Neutrophil (primary cell): ENCODE results near the gene APBA3.

Experiments
- H3K27ac ChIP-seq: fragments of 200-600 bp; sonication (generic); 2 replicates; pipeline ENCODE4 v1.5.1; 2016; ENCODE audit warnings: mild to moderate bottlenecking, moderate library complexity
- H3K27me3 ChIP-seq: fragments of 200-600 bp; sonication (generic); 2 replicates; pipeline ENCODE4 v1.6.0; 2016; ENCODE audit warnings: mild to moderate bottlenecking
- H3K36me3 ChIP-seq: fragments of 200-600 bp; sonication (generic); 2 replicates; pipeline ENCODE4 v1.5.1; 2017
- H3K4me1 ChIP-seq, 2 experiments: fragments of 200-600 bp in 1 of 2; sonication (generic) in 1 of 2; 1 replicate in 1 of 2; 2 replicates in 1 of 2; pipeline versions ENCODE4 v1.5.1 to v1.6.1; 2013 to 2016; ENCODE audit warnings: low read depth in 1 of 2, low read length in 1 of 2, mild to moderate bottlenecking in 1 of 2, moderate library complexity in 1 of 2; ENCODE audit not compliant: control insufficient read depth in 1 of 2, insufficient read depth in 1 of 2
- H3K4me3 ChIP-seq, 2 experiments: fragments of 200-600 bp in 1 of 2; sonication (generic) in 1 of 2; 1 replicate in 1 of 2; 2 replicates in 1 of 2; pipeline ENCODE4 v1.5.1; 2013 to 2016; ENCODE audit warnings: low read depth in 1 of 2, low read length in 1 of 2, mild to moderate bottlenecking in 1 of 2, moderate library complexity in 1 of 2
- H3K9me3 ChIP-seq: fragments of 200-600 bp; sonication (generic); 2 replicates; pipeline ENCODE4 v1.5.1; 2016
- TF ChIP-seq, protein P1 (sequence below): fragments of 200-600 bp; sonication (generic); IDR thresholded peaks from 2 replicates; pipeline ENCODE4 v1.5.1; 2016; ENCODE audit warnings: antibody characterized with exemption

Gene APBA3

DNA sequence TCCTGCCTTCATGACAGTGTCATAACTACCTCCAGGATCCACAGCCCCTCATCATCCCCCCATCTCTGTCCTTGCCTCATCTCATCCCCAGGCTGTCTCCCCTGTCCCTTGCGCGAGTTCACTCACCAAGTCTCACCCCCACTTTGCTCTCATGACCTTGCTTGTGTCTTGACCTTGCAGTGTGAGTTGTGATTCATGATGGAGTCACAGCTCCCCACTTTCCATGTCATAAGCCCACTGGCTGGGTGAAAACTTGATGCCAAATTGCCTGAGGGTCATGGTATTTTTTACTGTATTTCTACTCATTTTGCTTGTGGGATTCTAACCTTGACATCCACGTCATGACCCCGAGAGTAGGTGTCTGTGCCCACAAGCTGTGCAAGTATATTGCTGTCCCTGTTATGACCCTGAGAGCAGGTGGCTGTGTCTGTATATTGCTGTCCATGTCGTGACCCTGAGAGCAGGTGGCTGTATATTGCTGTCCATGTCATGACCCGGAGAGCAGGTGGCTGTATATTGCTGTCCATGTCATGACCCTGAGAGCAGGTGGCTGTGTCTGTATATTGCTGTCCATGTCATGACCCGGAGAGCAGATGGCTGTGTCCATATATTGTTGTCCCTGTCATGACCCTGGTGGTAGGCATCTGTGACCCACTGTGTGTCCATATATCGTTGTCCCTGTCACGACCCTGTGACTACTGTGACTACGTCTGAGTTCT lies 23.8 kb downstream of the APBA3 start:
- TF ChIP-seq, protein P1, sequence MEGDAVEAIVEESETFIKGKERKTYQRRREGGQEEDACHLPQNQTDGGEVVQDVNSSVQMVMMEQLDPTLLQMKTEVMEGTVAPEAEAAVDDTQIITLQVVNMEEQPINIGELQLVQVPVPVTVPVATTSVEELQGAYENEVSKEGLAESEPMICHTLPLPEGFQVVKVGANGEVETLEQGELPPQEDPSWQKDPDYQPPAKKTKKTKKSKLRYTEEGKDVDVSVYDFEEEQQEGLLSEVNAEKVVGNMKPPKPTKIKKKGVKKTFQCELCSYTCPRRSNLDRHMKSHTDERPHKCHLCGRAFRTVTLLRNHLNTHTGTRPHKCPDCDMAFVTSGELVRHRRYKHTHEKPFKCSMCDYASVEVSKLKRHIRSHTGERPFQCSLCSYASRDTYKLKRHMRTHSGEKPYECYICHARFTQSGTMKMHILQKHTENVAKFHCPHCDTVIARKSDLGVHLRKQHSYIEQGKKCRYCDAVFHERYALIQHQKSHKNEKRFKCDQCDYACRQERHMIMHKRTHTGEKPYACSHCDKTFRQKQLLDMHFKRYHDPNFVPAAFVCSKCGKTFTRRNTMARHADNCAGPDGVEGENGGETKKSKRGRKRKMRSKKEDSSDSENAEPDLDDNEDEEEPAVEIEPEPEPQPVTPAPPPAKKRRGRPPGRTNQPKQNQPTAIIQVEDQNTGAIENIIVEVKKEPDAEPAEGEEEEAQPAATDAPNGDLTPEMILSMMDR: no peak
- Histone ChIP-seq H3K4me1 (no peaks in the 10 kb centered on the region), H3K27ac (no peak overlapping the region), H3K27me3 (peaks cover 5% of the 10 kb centered on the region), H3K4me3 (no peak overlapping the region), H3K36me3 (no peaks in the 10 kb centered on the region), H3K9me3 (no peaks in the 10 kb centered on the region)

DNA sequence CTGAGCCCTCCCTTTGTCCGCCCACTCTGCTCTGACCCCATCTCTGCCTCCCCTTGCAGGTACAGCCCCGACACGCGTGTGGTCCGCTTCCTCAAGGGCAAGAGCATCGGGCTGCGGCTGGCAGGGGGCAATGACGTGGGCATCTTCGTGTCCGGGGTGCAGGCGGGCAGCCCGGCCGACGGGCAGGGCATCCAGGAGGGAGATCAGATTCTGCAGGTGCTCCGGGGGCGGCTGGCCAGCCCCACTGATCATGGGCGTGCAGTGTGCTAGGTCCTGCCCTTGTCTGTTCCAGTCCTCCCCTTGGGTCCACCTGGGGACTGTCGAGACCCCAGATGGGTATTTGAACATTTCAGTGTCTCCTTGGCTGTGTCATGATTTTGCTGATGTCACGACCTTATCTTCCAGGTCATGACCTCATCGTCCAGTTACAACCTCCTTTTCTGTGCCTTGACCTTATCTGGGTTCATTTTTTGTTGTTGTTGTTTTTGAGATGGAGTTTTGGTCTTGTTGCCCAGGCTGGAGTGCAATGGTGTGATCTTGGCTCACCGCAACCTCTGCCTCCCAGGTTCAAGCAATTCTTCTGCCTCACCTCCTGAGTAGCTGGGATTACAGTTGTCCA lies 25.3 kb downstream of the APBA3 start:
- TF ChIP-seq, protein P1: no peak
- H3K4me1 ChIP-seq: no peaks in the 10 kb centered on the region
- no peak overlapping the region for H3K4me3 ChIP-seq
- H3K27me3 ChIP-seq: peaks cover 5% of the 10 kb centered on the region
- no peaks in the 10 kb centered on the region for H3K36me3 ChIP-seq
- no peaks in the 10 kb centered on the region for H3K9me3 ChIP-seq
- H3K27ac ChIP-seq: no peak overlapping the region

DNA sequence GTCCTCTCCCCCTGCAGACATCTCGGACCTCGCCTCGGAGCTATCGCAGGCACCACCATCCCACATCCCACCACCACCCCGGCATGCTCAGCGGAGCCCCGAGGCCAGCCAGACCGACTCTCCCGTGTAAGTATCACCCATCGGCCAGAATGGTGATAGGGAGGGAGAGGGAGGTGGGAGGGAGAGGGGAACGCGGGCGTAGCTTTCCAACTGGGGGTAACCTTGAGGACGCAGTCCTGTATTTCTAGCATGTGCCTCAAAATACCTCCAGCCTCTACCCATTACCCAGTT lies 27.2 kb downstream of the APBA3 start:
- Histone ChIP-seq H3K4me3 (no peak overlapping the region), H3K36me3 (no peaks in the 10 kb centered on the region), H3K9me3 (no peaks in the 10 kb centered on the region), H3K27me3 (peaks cover 5% of the 10 kb centered on the region), H3K4me1 (no peaks in the 10 kb centered on the region), H3K27ac (no peak overlapping the region)
- TF ChIP-seq, protein P1: no peak

DNA sequence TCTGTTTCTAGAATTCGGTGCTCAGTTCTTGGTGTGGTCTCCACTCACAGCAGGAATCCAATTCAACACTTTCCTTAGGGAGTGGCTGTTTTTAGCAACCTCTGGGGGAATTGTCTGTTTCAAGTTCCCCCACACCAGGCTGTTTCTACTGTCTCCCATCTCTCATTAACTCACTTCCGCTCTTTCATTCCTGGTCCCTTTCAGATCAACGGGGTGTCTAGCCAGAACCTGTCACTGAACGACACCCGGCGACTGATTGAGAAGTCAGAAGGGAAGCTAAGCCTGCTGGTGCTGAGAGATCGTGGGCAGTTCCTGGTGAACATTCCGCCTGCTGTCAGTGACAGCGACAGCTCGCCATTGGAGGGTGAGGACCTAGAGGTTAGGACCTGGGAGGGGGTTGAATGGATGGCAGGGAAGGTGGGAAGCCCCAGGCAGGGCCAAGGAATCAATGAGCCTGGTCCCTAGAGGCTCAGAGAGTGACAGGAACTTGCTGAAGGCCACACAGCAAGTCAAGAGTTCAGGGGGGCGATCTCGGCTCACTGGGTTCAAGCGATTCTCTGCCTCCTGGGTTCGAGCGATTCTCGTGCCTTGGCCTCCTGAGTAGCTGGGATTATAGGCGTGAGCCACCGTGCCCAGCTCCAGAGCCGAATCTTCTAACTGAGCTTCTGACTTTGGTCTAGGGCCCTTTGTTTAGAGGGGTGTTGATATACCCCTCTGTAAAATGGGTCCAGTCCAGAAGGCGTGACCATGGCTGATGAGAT lies 27.8 kb downstream of the APBA3 start:
- no peak overlapping the region for H3K4me3 ChIP-seq
- H3K9me3 ChIP-seq: no peaks in the 10 kb centered on the region
- peaks cover 5% of the 10 kb centered on the region for H3K27me3 ChIP-seq
- no peak overlapping the region for H3K27ac ChIP-seq
- TF ChIP-seq, protein P1: no peak
- H3K4me1 ChIP-seq: no peaks in the 10 kb centered on the region
- no peaks in the 10 kb centered on the region for H3K36me3 ChIP-seq

DNA sequence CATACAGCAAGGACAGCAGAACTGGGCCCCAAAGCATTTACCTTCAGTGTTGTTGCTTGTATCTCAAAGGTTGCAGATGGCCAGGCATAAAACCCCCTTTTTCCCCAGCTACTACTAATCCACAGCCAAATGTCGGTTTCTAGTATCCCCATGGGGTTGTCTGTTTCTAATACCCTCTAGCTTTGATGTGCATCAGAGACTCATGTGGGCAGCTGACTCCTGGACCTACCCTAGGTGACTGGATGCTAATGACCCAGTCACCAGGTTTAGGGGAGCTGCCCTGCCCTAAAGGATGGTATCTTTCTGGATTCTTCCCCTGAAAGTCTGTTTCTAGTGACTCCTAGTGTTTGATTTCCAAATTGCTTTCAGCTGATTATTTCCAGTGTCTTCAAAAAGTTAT lies 29.4 kb downstream of the APBA3 start:
- H3K9me3 ChIP-seq: no peaks in the 10 kb centered on the region

More for the DNA sequence above, 29.4 kb downstream of the APBA3 start:
- Histone ChIP-seq H3K27ac (no peak overlapping the region), H3K4me1 (no peaks in the 10 kb centered on the region), H3K27me3 (peaks cover 5% of the 10 kb centered on the region), H3K36me3 (no peaks in the 10 kb centered on the region), H3K4me3 (no peak overlapping the region)
- TF ChIP-seq, protein P1: no peak
